Activated CD4-positive, alpha-beta memory T cell treated with anti-CD3 and anti-CD28 coated beads, Interleukin-2, amount 10 ng/mL, durations not matched to agents 7 days and 5 days (primary cell): Measurements from ENCODE around the gene MPDU1. TPM values are rescaled to one million over a fixed set of nuclear protein-coding genes. Genes with fewer than 3 reads are reported as not detected.

ENCODE experiments used
- CTCF ChIA-PET: fragments of 350-600 bp; sonication (Branson Sonifier 250); formaldehyde crosslinking; loops from one replicate; lab custom pipeline; 2021; ENCODE audit warnings: antibody characterized with exemption, inconsistent platforms; lab: Charles Lee
- POLR2A ChIA-PET: fragments of 350-600 bp; sonication (Branson Sonifier 250); formaldehyde crosslinking; loops from one replicate; lab custom pipeline; 2021; ENCODE audit warnings: antibody characterized with exemption; lab: Charles Lee
- DNase-seq: peaks from one replicate; pipeline ENCODE4 v3.0.0-alpha.2; 2020
- H3K27ac Mint-ChIP-seq: one replicate; pipeline ENCODE4 v1.8.0; 2021; ENCODE audit warnings: mild to moderate bottlenecking, mixed read lengths
- H3K27me3 Mint-ChIP-seq: one replicate; pipeline ENCODE4 v1.8.0; 2021; ENCODE audit warnings: mixed read lengths
- H3K36me3 Mint-ChIP-seq: one replicate; pipeline ENCODE4 v1.8.0; 2021; ENCODE audit warnings: low read depth, mixed read lengths
- H3K4me1 Mint-ChIP-seq: one replicate; pipeline ENCODE4 v1.8.0; 2021; ENCODE audit warnings: mixed read lengths
- H3K4me3 Mint-ChIP-seq: one replicate; pipeline ENCODE4 v1.8.0; 2021; ENCODE audit warnings: mild to moderate bottlenecking, mixed read lengths
- H3K9me3 Mint-ChIP-seq: one replicate; pipeline ENCODE4 v1.8.0; 2021; ENCODE audit warnings: mixed read lengths
- total RNA-seq, 2 experiments: library from RNA; stranded (reverse); gene quantifications; one replicate each; pipeline ENCODE4 v1.2.3, GENCODE V29; 2021

MPDU1 gene
- total RNA-seq, 2 experiments from 2014 or later, result 54.1 to 58.6 TPM

GRCh38 chr17:7627250-7628121 lies 43.8 kb downstream of the MPDU1 start, which contains the start of gene SAT2:
SAT2 (minus strand) TSS chr17:7627821; CDS start chr17:7627635, 186 bp downstream.
- CTCF ChIA-PET, result interaction anchor here (0.6 to 2.4 kb wide), 8 partner anchors 8 to 449 kb away, joined by 3 to 25 read pairs (median 5); partner anchors contain the start of genes FXR2, MPDU1, TP53 and WRAP53
- peak; percentile 88 for DNase-seq
- Mint-ChIP-seq H3K4me3 (peak within 1 kb of the TSS; percentile 92), H3K4me1 (peaks cover 16% of the 10 kb centered on the region), H3K27ac (peak within 1 kb of the TSS; percentile 47), H3K27me3 (no peaks in the 10 kb centered on the region), H3K9me3 (no peaks in the 10 kb centered on the region), H3K36me3 (peaks cover 3% of the 10 kb centered on the region)
- POLR2A ChIA-PET, result interaction anchor here (0.7 to 4.5 kb wide), 9 partner anchors 10 to 492 kb away, joined by 3 to 63 read pairs (median 3); partner anchors contain the start of genes ACAP1, FXR2, MPDU1 and TP53

GRCh38 chr17:7629939-7630571 lies 46.4 kb downstream of the MPDU1 start, which contains the start of gene SHBG:
SHBG (plus strand) TSS chr17:7630135; CDS start chr17:7630173, 38 bp downstream.
- Mint-ChIP-seq H3K4me1 (peaks cover 16% of the 10 kb centered on the region), H3K4me3 (no peak within 1 kb of the TSS), H3K27me3 (no peaks in the 10 kb centered on the region), H3K9me3 (no peaks in the 10 kb centered on the region), H3K27ac (no peak within 1 kb of the TSS), H3K36me3 (peaks cover 3% of the 10 kb centered on the region)
- DNase-seq, result no peak
- ChIA-PET CTCF (interaction anchor here (0.7 to 1.0 kb wide), 2 partner anchors 56 to 58 kb away, joined by 3 to 4 read pairs; no protein-coding TSS in a partner anchor), POLR2A (interaction anchor here (0.8 to 6.4 kb wide), 2 partner anchors 16 to 57 kb away, joined by 4 to 57 read pairs; partner anchors contain the start of genes FXR2, TP53 and WRAP53)

GRCh38 chr17:7631398-7632380 lies 48.0 kb downstream of the MPDU1 start:
- POLR2A ChIA-PET, result interaction anchor here (1.3 to 6.4 kb wide), 3 partner anchors 16 to 214 kb away, joined by 3 to 57 read pairs (median 4); partner anchors contain the start of genes FXR2, TP53 and WRAP53
- Mint-ChIP-seq H3K4me3 (no peak overlapping the region), H3K36me3 (no peaks in the 10 kb centered on the region), H3K4me1 (peaks cover 10% of the 10 kb centered on the region), H3K27ac (no peak overlapping the region), H3K27me3 (no peaks in the 10 kb centered on the region), H3K9me3 (no peaks in the 10 kb centered on the region)
- CTCF ChIA-PET, result interaction anchor here (0.8 to 5.0 kb wide), 11 partner anchors 10 to 99 kb away, joined by 3 to 50 read pairs (median 4); partner anchors contain the start of genes FXR2, TP53 and WRAP53
- no peak for DNase-seq

GRCh38 chr17:7632492-7632894 lies 48.8 kb downstream of the MPDU1 start:
- POLR2A ChIA-PET, result interaction anchor here (1.3 to 6.4 kb wide), 3 partner anchors 17 to 213 kb away, joined by 3 to 57 read pairs (median 4); partner anchors contain the start of genes FXR2, TP53 and WRAP53

GRCh38 chr17:7633093-7633492 lies 49.4 kb downstream of the MPDU1 start:
- Mint-ChIP-seq H3K9me3 (no peaks in the 10 kb centered on the region), H3K27ac (no peak overlapping the region), H3K4me1 (peaks cover 2% of the 10 kb centered on the region), H3K36me3 (no peaks in the 10 kb centered on the region), H3K27me3 (no peaks in the 10 kb centered on the region), H3K4me3 (no peak overlapping the region)
- ChIA-PET POLR2A (interaction anchor here (0.5 to 6.4 kb wide), 4 partner anchors 18 to 212 kb away, joined by 3 to 57 read pairs (median 4); partner anchors contain the start of genes FXR2, TP53 and WRAP53), CTCF (interaction anchor here (0.8 to 5.0 kb wide), 12 partner anchors 8 to 98 kb away, joined by 3 to 50 read pairs (median 4); partner anchors contain the start of genes FXR2, TP53 and WRAP53)
- DNase-seq, result no peak

More at GRCh38 chr17:7632492-7632894, 48.8 kb downstream of the MPDU1 start:
- H3K4me1 Mint-ChIP-seq, result peaks cover 5% of the 10 kb centered on the region
- peak; percentile 47 for DNase-seq
- no peak overlapping the region for H3K4me3 Mint-ChIP-seq
- no peak overlapping the region for H3K27ac Mint-ChIP-seq
- H3K27me3 Mint-ChIP-seq, result no peaks in the 10 kb centered on the region
- H3K36me3 Mint-ChIP-seq, result no peaks in the 10 kb centered on the region
- no peaks in the 10 kb centered on the region for H3K9me3 Mint-ChIP-seq
- CTCF ChIA-PET, result interaction anchor here (0.8 to 5.0 kb wide), 13 partner anchors 9 to 99 kb away, joined by 3 to 50 read pairs (median 4); partner anchors contain the start of genes FXR2, TP53 and WRAP53

- no peaks in the 10 kb centered on the region for H3K9me3 Mint-ChIP-seq
- no peak overlapping the region for H3K27ac Mint-ChIP-seq
- peaks cover 2% of the 10 kb centered on the region for H3K27me3 Mint-ChIP-seq
- POLR2A ChIA-PET, result interaction anchor here (6.4 kb wide), 1 partner anchor 52 kb away, joined by 57 read pairs; the partner anchor contains the start of genes TP53 and WRAP53
- no peak overlapping the region for H3K4me3 Mint-ChIP-seq
- H3K36me3 Mint-ChIP-seq, result no peaks in the 10 kb centered on the region
- peak; percentile 28 for DNase-seq
- CTCF ChIA-PET, result interaction anchor here (0.6 to 5.0 kb wide), 5 partner anchors 38 to 471 kb away, joined by 3 to 50 read pairs (median 3); partner anchors contain the start of genes TP53 and WRAP53
- peaks cover 2% of the 10 kb centered on the region for H3K4me1 Mint-ChIP-seq
Measured at GRCh38 chr17:7634384-7634783, 50.7 kb downstream of the MPDU1 start.

- H3K9me3 Mint-ChIP-seq, result no peaks in the 10 kb centered on the region
- H3K4me1 Mint-ChIP-seq, result peaks cover 2% of the 10 kb centered on the region
- no peaks in the 10 kb centered on the region for H3K36me3 Mint-ChIP-seq
- H3K4me3 Mint-ChIP-seq, result no peak overlapping the region
- POLR2A ChIA-PET, result interaction anchor here (0.6 kb wide), 1 partner anchor 50 kb away, joined by 4 read pairs; no protein-coding TSS in a partner anchor
- H3K27me3 Mint-ChIP-seq, result peaks cover 2% of the 10 kb centered on the region
- no peak overlapping the region for H3K27ac Mint-ChIP-seq
- DNase-seq, result no peak
- CTCF ChIA-PET, result no interaction called here
Measured at GRCh38 chr17:7636163-7636562, 52.5 kb downstream of the MPDU1 start.

Other genes starting within 250 kb of the MPDU1 start
- 100 to 1,000 TPM; 682 to 709 TPM for gene ACAP1, start 247.3 kb upstream of the MPDU1 start, total RNA-seq
- gene KCTD11, start 231.7 kb upstream of the MPDU1 start, total RNA-seq, result 1 to 10 TPM; 5.8 to 5.9 TPM
- gene TMEM95, start 228.7 kb upstream of the MPDU1 start, total RNA-seq, result not detected
- gene TNK1, start 202.8 kb upstream of the MPDU1 start, total RNA-seq, result under 1 TPM; 0.25 to 0.86 TPM
- gene PLSCR3, start 189.3 kb upstream of the MPDU1 start, total RNA-seq, result 100 to 1,000 TPM; 149 to 156 TPM
- 10 to 100 TPM; 73.2 to 77.0 TPM for gene TMEM256, start 179.8 kb upstream of the MPDU1 start, total RNA-seq
- 1 to 10 TPM; 3.2 to 3.7 TPM for gene NLGN2, start 176.0 kb upstream of the MPDU1 start, total RNA-seq
- not detected for gene SPEM1, start 163.5 kb upstream of the MPDU1 start, total RNA-seq
- gene SPEM2, start 158.2 kb upstream of the MPDU1 start, total RNA-seq, result not detected
- gene SPEM3, start 155.0 kb upstream of the MPDU1 start, total RNA-seq, result not detected
- 10 to 100 TPM; 18.0 TPM for gene TMEM102, start 148.4 kb upstream of the MPDU1 start, total RNA-seq
- 10 to 100 TPM in 1 of 2 experiments, 1 to 10 TPM in 1; 8.9 to 10.8 TPM for gene FGF11, start 144.3 kb upstream of the MPDU1 start, total RNA-seq
- gene CHRNB1, start 138.8 kb upstream of the MPDU1 start, total RNA-seq, result 10 to 100 TPM; 13.0 to 14.6 TPM
- 10 to 100 TPM; 27.4 to 27.9 TPM for gene ZBTB4, start 104.2 kb upstream of the MPDU1 start, total RNA-seq
- not detected for gene SLC35G6, start 102.4 kb upstream of the MPDU1 start, total RNA-seq
- gene POLR2A, start 99.5 kb upstream of the MPDU1 start, total RNA-seq, result 100 to 1,000 TPM; 169 to 172 TPM
- 10 to 100 TPM; 79.8 to 86.7 TPM for gene TNFSF12, start 34.8 kb upstream of the MPDU1 start, total RNA-seq
- 1 to 10 TPM; 1.8 to 2.0 TPM for gene TNFSF13, start 25.1 kb upstream of the MPDU1 start, total RNA-seq
- gene SENP3, start 21.9 kb upstream of the MPDU1 start, total RNA-seq, result 10 to 100 TPM; 37.6 to 39.9 TPM
- gene CD68, start 4.2 kb upstream of the MPDU1 start, total RNA-seq, result 10 to 100 TPM; 34.5 to 36.0 TPM
- under 1 TPM; 0.30 to 0.40 TPM for gene SOX15, start 6.2 kb downstream of the MPDU1 start, total RNA-seq
- 10 to 100 TPM; 30.4 to 31.2 TPM for gene FXR2, start 31.0 kb downstream of the MPDU1 start, total RNA-seq
- 10 to 100 TPM; 36.2 to 37.9 TPM for gene SAT2, start 44.0 kb downstream of the MPDU1 start, total RNA-seq
- gene SHBG, start 46.3 kb downstream of the MPDU1 start, total RNA-seq, result not detected
- gene ATP1B2, start 67.1 kb downstream of the MPDU1 start, total RNA-seq, result under 1 TPM; 0.25 to 0.50 TPM
- 100 to 1,000 TPM; 123 TPM for gene TP53, start 103.6 kb downstream of the MPDU1 start, total RNA-seq
- 10 to 100 TPM; 18.6 to 18.8 TPM for gene WRAP53, start 104.6 kb downstream of the MPDU1 start, total RNA-seq
- not detected for gene EFNB3, start 121.3 kb downstream of the MPDU1 start, total RNA-seq
- not detected for gene DNAH2, start 133.9 kb downstream of the MPDU1 start, total RNA-seq